ENCODE measurements around the gene NTN1.

The NTN1 gene

DNA sequence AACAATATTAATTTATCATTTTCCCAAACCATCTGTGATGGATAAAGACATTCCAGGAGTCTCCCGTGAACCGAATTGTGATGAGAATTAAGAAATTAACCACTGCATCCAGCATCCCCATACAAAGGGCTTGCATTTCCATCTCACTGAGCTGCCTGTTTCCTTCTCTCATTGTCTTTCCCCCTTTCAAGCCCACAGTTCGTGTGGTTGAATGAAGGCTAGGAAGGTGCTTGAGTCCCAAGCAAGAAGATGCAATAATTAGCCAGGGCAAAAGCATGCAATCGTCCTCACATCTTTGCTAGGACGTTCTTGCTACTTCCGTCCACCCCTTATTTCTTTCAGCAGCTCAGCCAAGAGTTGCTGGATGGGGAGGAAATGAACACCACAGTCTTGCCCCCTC lies 146.1 kb downstream of the NTN1 start:
- DNase-seq, result no peak

DNA sequence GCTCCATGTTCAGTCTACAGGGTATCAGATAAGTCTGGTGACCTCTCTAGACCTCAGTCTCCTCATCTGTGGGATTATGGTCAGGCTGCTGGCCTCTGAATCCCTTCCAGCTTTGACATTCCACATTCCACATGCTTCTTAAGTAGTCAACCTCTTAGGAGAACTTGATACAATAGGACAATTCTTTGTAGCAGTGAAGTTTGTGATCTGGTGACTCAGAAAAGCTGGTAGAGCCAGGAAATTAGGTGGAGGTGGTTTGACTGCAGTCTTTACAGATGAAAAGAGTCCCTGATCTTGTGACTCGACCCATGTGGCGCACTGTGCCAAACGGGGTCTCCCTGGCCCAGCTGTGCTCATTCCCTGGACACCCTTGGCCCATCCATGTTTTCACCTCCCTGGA lies 147.8 kb downstream of the NTN1 start:
- DNase-seq, result no peak

DNA sequence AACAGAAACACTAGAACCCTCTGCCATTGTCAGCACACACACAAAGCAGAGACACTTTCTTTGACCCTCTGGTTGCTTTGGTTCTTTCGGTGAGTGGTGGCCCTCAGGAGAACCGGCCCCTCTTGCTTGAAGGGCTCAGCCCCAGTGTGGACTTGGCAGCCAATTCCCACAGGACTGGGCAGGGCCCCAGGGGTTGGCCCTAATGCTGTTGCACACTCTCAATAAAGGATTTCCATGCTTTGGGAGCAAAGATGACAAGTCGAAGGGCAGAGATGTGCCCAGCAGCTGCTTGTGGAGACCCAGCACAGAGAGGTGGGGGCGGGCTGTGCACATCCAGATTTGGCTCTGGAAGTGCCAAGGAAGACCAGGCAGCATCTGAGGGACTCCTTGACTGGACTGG lies 149.0 kb downstream of the NTN1 start:
- no peak for DNase-seq

DNA sequence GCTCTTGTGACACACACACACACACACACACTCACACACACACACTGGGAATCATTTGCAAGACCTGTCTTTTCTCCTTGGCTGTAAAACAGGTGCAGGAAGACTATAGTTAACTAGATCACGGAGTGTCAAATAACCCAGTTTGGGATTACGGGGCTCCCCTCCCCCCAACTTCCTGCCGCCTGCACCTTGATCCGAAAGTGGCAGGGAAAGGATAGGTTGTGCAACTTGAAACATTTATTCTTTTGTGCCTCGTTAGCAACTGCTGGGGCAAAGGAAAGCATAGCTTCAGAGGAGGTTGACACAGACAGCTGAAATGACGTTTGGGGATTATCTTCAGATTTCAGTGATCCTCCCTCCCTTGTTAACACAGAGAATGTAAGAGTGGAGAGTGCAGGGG lies 149.5 kb downstream of the NTN1 start:
- DNase-seq, result no peak

DNA sequence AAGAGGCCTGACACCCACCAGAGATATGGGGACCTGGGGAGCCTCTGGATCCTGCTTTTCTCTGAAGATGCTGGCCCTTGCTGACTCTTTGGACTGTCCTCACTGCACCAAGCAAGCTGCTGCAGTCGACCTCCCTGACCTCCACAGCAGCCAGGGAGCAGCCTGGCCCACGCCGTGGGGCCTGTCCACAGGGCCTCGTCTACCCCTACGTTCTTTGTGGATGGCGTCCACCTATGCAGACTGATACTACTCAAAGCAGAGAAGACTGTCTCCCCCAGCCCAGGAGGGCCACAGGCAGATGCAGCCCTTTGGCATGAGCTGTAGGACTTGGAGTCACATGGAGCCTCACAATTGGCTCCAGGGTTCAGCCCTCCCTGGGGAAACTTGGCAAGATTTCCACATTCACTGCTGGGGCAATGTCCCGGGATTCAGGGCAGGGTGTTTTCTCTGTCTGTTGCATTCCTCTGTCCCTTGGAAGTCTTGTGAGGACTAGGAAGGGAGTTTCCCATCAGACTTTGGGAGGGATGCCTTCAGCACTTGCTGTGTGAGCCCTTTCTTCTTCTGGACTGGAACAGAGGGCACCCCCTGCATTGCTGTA lies 152.2 kb downstream of the NTN1 start:
- DNase-seq, result no peak

DNA sequence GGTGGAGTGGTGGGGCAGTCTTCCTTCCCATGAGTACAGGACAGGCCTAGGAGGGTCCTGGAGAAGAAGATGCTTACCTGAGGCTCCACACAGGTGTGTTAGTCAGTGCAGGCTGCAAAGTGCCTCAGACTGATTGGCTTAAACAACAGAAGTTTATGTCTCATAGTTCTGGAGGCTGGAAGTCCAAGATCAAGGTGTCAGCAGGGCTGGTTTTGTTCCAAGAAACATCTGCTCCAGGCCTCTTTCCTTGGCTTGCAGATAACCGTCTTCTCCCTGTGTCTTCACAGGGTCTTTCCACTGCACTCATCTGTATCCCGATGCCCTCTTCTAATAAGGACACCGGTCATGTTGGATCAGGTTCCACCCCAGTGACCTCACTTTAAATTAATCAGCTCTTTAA lies 153.0 kb downstream of the NTN1 start:
- no peak for DNase-seq

DNA sequence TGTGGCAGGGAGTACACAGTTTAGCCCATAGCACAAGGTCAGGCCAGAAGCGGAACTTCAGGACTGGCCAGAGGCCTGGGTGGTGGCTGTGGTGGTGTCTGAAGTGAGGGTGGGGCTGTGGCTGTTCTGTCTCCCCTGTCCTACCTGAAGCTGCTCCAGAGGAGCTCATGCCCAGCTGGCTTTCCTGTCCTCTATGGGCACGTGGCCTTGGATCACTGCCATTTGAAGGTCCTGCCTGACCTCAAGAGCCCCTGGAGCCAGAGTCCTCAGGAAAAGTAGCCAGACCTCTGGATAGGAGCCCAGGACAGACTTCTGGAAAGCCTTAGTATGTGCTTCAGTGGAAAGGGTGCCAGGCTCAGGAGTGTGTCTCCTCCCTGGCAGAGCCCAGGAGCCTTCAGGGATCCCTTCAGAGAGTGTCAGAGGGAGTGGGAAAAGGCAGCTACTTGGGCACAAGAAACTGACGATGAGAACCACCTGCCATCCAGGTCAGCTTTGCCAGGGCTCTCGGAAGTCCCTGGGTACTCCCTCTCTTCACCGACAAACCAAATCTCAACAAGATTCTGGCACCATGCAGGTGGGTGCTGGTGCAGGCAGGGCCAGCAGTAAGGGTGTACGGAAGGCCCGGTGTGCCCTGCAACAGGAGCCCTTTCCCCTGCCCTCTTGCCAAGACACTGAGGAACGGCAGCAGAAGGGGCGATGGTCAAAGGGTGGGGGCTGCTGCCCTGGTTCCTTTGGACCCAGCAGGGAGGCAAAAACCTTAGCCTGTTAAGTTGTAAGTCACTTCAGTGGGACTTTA lies 153.7 kb downstream of the NTN1 start:
- DNase-seq, result no peak

DNA sequence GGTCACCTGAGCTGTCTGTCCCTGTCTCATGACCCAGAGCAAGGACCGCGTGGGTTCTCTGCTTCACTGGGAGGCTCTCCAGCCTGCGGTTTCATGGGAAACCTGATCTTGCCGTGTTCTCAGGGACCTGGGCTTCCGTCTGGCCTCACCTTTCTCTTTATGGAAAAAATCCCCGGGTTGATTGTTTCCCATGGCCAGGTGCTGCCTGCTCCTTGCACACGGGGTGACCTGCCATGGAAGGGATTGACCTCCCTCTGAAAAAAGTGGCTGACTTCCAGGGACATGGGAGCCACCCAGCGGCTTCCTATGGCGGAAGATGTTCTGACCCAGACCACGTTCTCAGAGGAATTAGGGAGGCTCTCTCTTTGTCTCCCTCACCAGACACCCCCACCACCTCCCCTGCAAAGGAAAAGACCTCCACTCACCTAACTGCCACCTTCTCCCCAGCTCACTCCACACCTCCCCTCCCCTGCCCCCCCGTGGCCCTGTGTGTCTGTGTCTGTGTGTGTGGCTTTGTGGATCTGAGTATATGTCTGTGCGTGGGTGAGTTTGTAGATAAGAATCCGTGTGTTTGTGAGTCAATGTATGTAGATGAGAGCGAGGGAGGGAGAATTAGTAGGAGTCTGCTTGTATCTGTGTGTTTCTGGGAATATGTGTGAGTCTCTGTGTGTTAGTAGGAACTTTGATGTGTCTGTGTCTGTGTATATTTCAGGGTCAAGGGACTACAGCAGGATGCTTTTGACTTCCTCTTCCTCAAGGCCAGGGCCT lies 154.6 kb downstream of the NTN1 start:
- no peak for DNase-seq

DNA sequence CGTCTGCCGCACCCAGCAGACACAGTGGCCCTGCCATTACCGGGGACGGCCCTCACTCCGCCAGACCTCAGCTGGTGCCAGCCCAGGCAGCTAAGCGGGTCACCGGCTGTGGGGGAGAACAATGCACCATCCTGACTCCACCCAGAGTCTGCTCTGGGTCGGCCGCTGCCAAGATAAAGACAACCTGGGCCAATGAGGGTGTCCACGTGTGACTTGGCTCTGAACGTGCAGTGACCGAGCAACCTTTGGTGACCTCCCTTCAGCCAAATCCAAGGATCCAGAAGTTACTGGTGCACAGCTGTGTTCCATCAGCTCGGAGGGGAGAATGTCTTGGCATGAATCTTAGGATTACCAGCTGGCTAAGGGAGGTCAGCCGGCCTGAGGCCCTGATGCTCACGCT lies 155.9 kb downstream of the NTN1 start:
- no peak for DNase-seq

DNA sequence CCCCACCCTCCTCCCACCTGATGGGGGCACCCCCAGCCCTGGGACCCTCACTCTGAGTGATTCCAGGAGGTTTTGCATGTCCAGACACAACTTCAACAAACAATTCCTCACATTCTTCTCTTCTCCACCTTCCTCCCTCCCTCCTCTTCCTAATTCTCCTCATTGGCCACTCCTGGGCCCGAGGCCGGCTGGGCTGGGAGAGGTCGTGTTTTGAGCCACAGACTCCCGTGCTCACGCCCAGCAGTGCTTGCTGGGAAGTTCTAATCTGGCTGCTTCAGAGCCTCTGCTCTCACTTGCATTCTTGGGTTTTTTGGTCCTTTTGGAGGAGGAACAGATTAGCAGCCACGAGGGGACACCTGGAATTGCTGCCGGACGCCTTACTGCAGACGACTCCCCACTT lies 157.0 kb downstream of the NTN1 start:
- no peak for DNase-seq

DNA sequence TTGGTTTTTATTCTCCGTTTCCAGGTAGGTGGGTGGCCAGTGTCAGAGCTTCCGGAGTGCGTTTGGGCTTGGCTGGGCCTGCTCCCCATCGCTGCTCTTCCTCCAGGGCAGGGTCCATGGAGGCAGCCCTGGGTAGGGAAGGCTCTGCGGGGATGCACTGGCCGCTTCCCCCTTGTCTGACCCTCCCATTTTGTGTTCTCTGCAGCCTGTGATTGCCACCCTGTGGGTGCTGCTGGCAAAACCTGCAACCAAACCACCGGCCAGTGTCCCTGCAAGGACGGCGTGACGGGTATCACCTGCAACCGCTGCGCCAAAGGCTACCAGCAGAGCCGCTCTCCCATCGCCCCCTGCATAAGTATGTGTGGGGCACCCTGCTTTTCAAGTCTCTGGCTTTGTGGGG lies 158.3 kb downstream of the NTN1 start:
- DNase-seq, result no peak

DNA sequence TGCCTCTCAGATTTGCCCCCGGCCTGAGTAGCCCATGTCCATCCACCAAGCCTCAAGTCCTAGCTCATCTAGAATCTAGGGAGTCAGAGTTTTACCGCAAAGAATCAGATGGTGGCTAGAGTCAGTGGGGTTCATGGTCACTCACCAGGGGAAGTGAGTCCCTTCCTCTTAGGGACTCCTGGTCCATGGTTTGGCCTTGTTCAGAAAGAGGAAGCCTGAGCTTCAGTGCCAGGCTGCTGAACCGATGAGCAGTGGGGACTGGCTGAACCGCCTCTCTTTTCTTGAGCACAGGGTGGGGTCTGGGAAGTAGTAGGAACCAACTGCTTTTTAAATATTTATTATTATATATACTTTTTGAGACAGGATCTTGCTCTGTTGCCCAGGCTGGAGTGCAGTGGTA lies 160.3 kb downstream of the NTN1 start:
- DNase-seq, result no peak

DNA sequence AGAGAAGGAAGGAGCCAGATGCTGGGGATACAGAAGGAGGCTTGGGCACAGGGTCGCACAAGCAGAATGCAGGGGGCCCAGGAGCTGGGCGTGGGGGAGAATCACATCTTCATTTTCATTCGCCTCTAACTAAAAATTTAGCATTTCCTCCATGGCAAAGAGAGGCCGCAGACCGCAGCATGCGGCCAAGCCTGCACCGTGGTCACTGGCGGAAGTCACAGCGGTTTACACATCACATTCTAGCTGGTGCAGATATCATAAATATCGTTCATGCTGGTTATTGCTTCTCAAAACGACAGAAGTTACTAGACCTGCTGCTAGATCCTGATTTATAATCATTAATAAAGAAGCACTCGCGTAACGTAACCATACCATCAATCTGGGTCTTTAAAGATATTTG lies 162.0 kb downstream of the NTN1 start:
- peak; percentile 5 for DNase-seq

DNA sequence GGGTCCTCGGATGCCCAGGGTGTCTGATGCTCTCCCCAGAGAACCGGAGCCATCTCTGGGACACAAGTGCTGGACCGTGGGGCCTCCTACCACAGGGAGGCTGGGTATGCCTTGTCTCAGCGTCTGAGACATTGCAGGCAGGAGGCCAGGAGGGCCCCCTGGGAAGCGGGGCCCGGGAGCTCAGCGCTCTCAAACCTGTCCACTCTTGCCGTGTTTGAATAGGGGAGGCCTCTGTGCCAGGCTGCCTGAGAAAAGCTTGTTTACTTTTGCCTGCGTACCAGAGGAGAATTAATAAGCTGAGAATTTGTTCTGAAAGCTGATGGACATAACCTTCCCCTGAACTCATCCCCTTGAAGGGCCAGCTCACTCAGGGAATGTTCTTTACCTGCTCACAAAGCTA lies 163.8 kb downstream of the NTN1 start:
- no peak for DNase-seq

DNA sequence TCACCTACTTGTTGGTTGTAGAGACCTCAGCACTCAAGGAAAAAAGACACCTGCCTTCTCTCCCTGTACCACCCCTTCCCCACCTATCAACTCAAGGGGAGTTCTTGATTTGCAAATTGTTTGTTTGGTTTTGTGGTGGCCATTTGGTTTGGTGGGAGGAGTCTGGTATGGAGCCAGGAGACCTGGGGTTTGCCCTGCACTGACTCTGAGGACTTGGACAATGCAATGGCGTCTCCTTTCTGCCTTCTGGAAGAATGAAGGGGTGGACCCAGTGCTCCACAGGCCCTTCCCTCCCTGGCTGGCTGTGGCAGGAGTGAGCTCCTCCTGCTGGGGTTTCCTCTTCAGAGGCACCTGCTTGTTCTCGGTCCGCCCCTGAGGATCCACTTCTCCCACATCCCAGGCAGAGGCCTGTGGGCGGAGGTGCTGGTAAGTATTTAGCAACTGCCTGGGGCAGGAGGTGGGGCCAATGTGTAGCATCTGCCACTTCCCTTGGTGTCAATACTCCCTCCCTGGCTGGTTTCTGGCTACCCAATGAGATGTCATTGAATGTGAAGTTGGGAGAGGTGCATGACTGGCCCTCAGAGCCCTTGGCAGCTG lies 164.5 kb downstream of the NTN1 start:
- no peak for DNase-seq

DNA sequence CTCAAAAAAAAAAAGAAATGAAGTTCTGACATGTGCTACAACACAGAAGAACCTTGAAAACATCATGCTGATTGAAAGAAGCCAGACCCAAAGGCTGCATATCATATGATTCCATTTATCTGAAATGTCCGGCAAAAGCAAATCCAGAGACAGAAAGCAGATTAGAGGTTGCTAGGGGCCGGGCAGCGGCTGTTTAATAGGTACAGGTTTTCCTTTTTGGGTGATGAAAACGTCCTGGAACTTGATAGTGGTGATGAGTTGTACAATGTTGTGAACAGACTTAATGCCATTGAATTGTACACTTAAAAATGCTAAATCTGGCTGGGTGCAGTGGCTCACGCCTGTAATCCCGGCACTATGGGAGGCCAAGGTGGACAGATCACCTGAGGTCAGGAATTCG lies 166.5 kb downstream of the NTN1 start:
- DNase-seq, result no peak

DNA sequence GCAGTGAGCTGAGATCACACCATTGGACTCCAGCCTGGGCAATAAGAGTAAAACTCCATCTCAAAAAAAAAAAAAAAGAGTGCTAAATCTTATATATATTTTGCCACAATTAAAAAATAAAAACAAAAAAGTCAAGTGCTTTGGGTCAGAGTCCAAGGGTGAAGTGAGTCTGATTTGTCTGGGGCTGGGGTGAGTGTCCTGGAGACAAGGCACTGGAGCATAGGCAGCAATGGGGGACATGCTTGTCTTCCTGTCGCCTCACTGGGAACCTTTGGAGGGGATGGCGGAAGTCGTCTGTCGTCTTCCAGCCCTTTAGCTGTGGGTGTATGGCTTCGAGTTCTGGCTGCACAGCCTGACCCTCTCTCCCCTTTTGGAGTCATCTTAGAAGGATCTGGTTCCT lies 167.1 kb downstream of the NTN1 start:
- DNase-seq, result no peak

DNA sequence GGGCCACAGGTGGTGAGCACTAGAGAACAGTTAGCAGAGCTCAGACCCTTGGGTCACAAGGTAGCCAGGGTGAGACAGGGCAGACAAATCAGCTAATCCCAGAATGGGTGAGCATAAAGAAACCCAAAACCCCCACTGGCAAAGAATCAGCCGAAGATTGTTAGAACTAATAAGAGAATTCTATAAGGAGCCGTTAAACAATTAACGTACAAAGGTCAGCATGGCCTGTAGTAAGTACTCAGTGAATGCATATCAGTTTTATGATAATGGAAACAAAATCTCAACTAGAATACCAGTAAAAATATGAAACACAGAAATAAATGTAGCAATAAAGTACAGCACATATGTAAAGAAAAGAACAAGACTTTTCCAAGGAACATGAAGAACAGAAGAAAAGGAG lies 168.6 kb downstream of the NTN1 start:
- no peak for DNase-seq

DNA sequence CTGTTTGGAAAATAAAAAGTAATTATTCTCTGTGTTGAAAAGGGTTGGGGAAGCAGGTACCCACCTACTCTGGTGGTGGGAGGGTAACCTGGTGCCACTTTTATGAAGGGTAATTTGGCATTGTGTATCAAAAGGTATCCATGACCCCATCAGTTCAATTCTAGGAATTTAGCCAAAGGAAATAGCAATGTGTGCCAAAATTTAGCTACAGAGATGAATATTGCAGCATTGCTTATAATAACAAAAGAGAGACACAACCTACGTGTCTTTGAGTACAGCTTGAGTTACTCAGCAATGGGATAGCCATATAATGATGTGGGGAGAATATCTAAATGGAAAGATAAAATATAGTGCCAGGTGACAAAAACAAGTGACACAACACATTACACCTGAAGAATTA lies 170.7 kb downstream of the NTN1 start:
- DNase-seq, result no peak

DNA sequence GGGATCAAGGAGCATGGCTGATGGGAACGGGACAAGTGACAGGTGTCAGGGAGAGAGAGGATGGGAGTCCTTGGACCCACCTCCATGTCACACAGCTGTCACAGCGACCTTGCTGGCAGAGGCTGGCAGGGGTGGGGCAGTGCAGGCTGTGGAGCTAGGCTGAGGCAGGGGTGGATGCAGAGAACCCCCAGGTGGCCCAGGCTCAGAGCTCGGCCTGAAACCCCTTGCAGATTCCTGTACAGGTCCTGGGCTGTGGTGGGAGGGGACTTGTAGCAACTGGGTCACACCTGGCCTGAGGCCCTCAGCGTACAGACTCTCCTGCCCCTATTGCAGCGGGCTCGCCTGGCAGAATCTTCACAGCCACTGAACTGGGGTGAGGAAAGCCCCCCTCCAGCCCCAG lies 174.1 kb downstream of the NTN1 start:
- no peak for DNase-seq

DNA sequence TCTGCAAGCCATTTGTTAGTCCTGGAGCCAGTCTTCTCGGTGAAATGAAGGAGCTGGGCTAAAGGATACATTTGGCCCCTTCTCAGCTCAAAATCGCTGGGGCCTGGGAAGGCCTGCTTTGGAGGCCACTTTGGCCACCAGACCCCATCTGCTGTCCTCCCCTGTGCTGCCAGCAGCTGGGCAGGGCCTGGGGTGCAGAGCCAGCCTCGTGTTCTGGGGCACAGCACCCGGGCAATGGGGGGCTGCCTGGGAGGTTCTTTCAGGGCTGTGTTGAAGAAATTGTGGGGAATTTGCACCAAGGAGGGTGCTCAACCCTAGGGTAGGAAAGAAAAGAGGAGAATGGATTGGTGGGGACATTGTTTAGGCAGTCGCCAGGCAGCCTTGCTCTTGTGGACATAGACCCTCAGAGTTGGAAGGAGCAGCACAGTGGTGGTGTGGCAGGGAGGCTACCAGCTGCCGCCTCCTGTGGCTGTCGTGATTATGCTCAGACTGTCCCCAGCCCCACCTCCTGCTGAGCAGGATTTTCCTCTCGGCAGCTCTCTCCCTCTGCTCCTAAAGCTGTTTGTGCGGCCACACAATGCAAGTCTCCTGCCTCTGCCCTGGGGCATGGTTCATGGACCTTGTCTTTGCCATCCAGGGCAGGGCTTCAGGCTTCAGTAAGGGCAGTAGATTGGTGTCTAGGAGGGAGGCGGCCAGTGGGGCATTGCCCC lies 174.8 kb downstream of the NTN1 start:
- no peak for DNase-seq

DNA sequence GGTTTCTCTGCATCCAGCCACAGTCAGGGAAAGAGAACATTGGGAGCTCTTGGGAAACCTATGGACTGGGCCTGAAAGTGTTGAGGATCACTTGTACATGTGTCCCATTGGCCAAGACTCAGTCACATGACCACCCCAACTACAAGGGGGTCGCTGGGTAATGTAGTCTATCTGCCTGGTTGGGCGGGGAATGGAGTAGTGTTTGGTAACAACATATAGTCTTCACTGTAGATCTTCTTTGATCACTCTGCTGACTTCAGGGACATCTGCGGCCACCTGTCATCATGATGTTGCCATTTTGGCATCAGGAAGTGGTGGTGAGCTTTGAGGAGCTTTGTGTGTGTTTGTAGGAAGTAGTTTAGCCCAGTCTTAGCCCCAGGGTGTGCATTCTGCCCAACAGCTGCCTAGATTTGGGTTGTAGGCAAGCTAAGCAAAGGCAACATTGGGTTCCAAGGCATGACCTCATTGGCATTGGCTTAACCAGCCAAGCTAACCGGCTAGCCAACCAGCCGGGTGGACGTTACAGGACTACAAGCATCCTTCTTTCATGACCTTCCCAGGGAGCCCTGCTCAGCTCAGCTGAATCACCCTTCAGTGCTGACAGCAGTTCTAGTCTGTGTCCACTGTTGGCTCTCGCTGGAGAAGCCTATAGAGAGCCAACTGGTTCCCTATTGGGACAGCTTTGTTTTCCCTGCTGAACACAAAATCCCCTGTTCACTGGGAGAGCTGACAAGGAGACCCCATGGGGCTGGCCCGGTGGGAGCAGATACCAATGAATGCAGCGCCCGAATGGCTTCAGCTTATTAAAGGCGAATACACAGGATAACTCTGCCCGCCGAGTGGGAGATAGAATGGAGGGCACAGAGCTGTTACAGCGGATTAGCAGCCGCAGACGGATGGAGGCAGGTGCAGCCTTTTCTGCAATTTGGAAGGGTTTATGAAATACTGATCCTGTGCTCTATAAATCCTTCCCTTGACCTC lies 178.6 kb downstream of the NTN1 start:
- no peak for DNase-seq

Measured in central memory CD4-positive, alpha-beta T cell (primary cell).